ENCODE measurements around the gene EEF2KMT. TPM values are rescaled to one million over a fixed set of nuclear protein-coding genes. Genes with fewer than 3 reads are reported as not detected.
A peak's percentile ranks its signal among the peaks of the same experiment; 100 is the strongest.
"Not testable (repeated sequence)": the region's sequence is repeated elsewhere in the genome, so short reads cannot be mapped to it uniquely, and the experiment has no call there.

The EEF2KMT gene
- total RNA-seq, 1 donor from 2014 or later = 9.4 TPM

DNA sequence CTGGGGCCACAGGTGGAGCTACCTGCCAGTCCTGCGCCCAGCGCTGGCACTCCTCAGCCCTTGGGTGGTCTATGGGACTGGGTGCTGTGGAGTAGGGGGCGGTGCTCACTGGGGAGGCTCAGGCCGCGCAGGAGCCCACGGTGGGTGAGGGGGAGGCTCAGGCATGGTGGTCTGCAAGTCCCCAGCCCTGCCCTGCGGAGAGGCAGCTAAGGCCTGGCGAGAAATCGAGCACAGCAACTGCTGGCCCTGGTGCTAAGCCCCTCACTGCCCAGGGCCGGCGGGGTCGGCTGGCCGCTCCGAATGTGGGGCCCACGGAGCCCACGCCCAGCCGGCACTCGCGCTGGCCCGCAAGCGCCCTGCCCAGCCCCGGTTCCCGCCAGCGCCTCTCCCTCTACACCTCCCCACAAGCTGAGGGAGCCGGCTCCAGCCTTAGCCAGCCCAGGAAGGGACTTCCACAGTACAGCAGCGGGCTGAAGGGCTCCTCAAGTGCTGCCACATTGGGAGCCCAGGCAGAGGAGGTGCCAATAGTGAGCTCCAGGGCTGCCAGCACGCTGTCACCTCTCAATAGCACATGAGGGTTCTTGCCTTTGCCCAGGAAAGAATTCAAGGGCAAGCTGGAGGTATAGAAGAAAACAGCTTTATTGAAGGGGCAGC lies 11.0 kb upstream of the EEF2KMT start:
- TF ChIP-seq, protein P1, sequence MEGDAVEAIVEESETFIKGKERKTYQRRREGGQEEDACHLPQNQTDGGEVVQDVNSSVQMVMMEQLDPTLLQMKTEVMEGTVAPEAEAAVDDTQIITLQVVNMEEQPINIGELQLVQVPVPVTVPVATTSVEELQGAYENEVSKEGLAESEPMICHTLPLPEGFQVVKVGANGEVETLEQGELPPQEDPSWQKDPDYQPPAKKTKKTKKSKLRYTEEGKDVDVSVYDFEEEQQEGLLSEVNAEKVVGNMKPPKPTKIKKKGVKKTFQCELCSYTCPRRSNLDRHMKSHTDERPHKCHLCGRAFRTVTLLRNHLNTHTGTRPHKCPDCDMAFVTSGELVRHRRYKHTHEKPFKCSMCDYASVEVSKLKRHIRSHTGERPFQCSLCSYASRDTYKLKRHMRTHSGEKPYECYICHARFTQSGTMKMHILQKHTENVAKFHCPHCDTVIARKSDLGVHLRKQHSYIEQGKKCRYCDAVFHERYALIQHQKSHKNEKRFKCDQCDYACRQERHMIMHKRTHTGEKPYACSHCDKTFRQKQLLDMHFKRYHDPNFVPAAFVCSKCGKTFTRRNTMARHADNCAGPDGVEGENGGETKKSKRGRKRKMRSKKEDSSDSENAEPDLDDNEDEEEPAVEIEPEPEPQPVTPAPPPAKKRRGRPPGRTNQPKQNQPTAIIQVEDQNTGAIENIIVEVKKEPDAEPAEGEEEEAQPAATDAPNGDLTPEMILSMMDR (conservative IDR thresholded peaks at IDR 0.05; ENCODE audit: low read depth, low read length) = no peak
- no peak overlapping the region for H3K4me3 ChIP-seq (ENCODE audit: low read depth, low read length)
- no peak for DNase-seq (ENCODE audit: low read depth)

DNA sequence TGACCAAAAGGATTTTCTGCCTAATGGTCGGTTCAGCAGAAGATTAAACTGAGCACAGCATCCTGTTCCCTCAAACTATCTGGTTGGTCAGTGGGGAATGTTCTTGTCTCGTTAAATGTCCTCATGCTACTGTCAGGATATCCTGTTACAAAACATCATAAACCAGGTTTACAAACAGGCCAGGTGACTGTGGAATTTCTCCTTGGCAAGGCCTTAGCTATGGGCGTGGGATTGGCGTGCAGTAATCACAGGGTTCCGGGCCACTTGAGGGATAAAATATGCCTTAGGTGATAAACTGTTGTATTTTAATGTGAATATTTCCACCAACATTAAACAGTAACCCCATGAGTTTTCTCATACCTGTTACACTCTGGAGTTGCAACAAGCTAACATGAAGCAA lies 7.4 kb upstream of the EEF2KMT start:
- not testable (repeated sequence) for DNase-seq (ENCODE audit: low read depth); H3K4me3 ChIP-seq (ENCODE audit: low read depth, low read length)

DNA sequence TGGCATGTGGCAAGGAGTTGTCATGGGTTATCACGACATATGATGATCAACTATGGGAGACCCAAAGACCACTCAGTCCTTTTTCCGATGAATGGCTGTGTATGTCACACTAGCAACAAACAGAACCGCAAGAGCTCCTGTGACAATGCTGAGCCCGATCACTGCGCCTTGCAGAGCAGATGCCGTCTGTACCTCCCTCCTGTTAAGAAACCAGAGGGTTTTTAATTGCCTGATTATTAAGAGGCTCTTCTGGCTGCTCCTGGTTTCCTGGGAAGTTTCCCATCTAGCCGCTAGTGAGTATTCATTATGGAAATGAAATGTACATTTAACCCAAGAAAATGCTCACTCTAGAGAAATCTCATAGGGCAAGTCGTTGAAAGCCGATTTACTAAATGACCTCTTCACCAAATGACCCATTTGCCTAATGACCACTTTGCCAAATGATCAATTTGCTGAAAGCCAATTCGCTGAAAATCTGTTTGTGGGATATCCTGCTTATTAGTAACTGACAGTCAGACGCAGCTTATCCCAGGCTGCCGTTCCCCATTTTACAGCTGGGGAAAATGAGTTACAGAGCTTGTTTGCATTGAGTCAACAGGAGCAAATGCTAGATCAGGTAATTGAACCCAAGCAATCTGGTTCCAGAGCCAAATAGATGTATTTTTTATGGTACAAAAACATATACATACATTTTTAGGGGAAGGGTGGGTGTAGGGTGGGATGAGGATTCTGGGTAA lies 5.9 kb upstream of the EEF2KMT start:
- not testable (repeated sequence) for DNase-seq (ENCODE audit: low read depth); H3K4me3 ChIP-seq (ENCODE audit: low read depth, low read length)

DNA sequence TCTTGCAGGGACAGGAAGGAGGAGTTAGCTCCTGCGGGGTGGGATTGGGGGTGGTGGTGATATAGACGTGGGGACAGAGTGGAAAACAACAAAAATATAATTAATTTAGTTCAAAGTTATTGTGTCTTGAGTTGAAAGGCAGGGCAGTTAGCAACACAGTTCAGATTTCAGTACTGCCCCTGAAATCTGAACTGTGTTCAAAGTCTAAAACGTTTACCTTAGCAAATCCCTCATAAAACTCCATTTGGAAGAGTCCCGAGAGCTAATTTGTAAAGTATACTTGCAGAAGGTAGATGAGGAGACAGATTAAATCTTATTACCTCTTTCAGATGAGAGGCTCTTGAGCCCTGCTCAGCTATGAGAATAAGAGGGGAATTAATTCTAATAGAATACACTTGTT lies 1.6 kb upstream of the EEF2KMT start:
- not testable (repeated sequence) for DNase-seq (ENCODE audit: low read depth); H3K4me3 ChIP-seq (ENCODE audit: low read depth, low read length)

DNA sequence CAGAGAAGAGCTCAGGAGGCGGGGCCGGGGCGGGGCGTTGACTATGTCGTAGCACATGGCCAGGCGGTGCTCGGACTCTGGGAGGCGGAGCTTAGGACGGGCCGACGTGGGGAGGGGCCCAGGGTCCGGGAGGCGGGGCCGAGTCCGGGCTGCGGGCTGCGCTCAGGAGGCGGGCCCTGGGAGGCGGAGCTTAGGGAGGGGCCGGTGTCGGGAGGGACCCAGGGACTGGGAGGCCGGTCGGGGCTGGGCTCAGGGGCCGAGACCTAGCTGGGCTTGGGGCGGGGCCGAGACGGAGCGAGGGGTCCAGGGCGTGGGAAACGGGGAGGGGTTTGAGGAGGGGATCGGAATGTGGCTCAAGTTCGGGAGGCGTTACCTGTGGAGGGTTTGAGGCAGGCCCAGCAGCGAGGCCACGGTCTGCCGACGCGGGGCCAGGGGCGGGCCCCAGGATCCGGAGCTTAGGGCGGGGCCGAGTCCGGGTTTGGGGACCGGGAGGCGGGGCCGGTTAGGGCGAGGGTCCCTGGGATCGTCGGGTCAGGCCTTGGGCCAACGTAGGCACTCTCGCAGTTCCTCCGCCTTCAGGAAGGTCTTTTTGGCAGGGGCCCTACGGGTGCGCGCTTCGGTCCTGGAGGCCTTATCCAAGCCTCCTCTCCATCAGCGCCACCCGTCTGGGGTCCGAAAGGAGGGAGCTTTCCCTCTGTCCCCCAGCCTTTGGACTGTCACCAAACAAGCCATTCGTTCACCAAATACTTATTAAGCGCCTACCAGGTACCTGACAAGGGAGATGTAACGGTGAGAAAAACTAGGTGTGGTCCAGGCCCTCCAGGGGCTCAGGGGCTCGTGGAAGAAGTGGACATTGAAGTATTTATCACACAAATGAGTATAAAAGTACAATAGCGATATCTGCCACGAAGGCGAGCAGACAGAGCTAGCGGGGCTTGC lies 895 bp upstream of the EEF2KMT start:
- DNase-seq (ENCODE audit: low read depth) = not testable (repeated sequence)

DNA sequence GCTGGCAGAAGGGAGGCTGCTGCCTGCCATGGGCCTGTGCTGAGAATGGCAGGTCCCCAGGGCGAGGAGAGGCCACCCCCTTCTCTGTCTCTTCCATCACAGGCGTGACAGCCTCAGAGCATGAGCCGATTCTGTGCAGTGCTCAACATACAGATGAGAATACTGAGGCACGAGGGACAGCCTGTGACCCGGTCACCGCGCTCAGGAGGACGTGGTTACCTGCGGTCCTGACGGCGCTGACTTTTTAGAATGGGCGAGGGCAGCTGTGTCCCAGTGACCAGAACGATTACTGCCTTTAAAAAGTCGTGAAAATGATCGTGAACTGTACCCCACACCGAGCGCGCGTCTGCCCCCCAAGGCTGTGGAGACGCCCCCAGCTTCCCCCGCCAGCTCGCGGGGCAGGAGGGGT lies 530 bp downstream of the EEF2KMT start:
- peak overlapping the region; percentile 72 for H3K4me3 ChIP-seq (ENCODE audit: low read depth, low read length)
- not testable (repeated sequence) for DNase-seq (ENCODE audit: low read depth)

More for the DNA sequence above, 895 bp upstream of the EEF2KMT start:
- H3K4me3 ChIP-seq (ENCODE audit: low read depth, low read length) = peak overlapping the region; percentile 72

DNA sequence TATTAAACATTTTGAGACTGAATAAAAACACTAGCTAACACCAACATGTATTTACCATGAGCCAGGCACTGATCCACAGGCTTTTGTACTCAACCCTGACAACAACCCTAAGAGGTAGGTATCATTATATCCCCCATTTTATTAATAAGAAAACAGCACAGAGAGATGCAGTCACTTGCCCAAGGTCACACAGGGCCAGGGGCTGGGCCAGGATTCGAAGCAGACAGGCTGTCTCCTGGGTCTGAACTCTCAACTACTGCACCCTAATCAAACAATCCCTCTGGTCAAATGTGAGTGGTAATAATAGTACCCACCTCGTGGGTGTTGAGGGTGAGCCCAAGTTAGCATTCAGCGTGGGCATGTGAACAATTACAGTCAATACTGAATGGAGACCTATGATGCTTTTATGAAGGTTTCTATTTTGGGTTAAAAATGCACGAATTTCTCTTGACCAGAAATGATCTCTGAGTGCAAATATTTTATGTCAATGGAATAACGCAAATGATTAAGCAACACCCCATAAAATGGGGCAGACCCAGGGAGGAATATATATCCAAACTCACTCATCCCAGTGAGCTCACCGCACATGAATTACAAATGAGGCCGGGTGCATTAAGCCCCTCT lies 1.0 kb downstream of the EEF2KMT start:
- not testable (repeated sequence) for DNase-seq (ENCODE audit: low read depth)
- H3K4me3 ChIP-seq (ENCODE audit: low read depth, low read length) = peak overlapping the region; percentile 72

DNA sequence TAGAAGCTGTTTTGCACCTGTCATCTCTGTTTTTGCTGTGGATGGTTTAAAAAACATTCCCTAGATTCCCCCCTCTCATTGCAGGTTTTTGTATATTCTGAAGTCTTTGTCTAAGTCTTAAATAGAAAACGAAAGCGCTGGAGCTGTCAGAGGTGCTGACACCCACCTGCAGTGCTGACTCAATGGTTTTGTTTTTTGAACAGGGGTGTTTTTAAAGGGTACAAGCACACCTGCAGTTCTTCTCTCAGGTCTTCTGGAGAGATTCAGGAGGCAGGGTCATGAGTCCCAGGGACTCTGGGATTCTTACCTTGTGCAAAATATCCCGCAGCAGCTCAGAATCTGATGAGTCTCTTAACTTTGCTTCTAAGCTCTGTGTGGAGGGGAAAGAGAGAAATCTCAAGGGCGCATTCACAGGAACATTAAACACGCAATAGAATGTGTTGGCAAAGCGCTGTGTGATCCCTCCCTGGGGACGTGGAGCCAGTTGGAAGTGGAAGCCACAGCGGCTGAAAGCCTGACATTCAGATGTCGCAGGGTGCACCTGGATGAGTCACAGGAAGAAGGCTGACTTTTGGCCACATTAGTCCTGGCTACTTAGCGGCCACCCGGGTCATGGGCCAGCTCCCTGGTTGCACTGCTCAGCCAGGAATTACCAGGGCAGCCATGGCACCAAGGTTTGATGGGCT lies 2.3 kb downstream of the EEF2KMT start:
- not testable (repeated sequence) for DNase-seq (ENCODE audit: low read depth); H3K4me3 ChIP-seq (ENCODE audit: low read depth, low read length)

DNA sequence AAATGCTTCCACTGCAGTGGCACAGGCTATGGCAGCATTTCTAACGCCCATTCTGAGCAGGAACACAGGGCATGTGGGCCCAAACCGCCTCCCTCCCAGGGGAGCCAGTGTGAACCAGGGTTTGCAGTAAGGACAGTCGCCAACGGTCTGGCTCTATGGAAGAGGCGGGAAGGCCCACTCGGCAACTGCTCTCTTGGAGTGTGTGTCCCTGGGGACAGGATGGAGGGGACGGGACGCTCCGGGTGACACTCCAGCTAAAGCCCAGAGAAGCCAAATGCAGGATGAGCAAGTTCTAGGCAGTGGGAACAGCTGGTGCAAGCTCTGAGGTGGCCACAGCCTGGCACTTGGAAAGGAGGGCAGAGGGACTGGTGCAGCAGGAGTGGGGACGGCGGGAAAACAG lies 3.8 kb downstream of the EEF2KMT start:
- DNase-seq (ENCODE audit: low read depth) = not testable (repeated sequence)

DNA sequence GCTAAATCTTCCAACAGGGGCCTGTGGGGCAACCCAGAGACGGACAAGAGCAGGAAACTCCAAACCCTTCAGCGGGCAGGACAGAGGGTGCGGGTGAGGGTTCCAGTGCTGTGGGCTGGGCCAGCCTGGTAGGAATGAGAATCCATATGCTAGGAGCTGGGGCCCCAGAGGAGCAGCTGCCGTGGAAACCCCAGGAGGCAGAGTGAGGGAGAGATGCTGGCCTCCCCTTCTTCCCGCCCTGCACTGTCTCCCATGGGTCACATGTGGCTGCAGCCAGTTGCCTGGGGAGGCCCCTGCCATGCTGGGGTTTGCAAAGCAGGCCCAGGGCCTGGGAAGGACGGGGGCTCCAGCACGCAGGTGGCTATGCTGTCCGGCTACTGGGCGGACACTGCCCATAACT lies 4.5 kb downstream of the EEF2KMT start:
- not testable (repeated sequence) for DNase-seq (ENCODE audit: low read depth); H3K4me3 ChIP-seq (ENCODE audit: low read depth, low read length)

More for the DNA sequence above, 3.8 kb downstream of the EEF2KMT start:
- H3K4me3 ChIP-seq (ENCODE audit: low read depth, low read length) = not testable (repeated sequence)

DNA sequence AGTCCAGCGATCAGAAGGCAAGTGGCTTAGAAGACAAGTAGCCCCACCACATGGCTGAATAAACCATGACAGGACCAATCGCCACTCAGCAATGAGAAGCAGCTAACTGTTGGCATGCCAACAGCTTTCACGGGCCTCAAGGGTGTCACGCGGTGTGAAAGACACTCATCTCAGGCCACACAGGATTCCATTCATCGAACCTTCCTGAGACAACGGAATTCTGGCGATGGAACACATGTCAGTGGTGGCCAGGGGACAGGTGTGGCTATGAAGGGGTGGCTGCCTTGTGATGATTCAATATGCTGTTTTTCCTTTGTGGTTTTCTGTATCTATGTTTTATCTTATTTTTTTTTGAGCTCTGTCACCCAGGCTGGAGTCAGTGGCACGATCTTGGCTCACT lies 7.0 kb downstream of the EEF2KMT start:
- not testable (repeated sequence) for H3K4me3 ChIP-seq (ENCODE audit: low read depth, low read length); DNase-seq (ENCODE audit: low read depth)

DNA sequence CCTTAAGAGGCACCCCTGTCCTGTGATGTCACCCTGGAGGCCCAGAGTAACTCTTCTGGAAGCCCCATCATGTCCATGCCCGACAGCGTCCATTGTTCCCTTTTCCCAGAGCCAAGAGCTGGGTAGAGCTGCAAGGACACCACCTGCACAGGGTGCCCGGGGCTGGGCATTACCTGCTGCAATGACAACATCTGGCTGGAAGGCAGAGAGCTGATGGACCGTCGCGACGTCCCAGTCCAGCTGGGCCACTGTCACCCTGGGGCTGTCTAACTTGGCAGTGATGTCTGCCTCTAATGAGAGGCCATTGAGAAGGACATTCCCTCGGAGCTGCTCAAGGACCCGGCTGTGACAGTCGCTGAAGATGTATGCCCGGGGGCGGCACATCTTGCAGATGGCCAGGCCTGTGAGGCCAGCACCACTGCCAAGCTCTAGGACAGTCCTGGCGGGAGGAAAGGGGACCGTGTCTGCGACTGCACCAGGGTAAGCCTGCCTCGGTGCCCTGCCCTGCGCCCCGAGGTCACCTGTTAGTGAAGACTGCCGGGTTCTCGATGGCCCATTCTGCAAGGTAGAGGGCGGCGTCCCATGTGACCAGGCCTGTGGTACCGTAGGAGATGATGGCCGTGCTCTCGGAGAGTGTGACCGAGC lies 7.6 kb downstream of the EEF2KMT start:
- DNase-seq (ENCODE audit: low read depth); H3K4me3 ChIP-seq (ENCODE audit: low read depth, low read length): not testable (repeated sequence)

DNA sequence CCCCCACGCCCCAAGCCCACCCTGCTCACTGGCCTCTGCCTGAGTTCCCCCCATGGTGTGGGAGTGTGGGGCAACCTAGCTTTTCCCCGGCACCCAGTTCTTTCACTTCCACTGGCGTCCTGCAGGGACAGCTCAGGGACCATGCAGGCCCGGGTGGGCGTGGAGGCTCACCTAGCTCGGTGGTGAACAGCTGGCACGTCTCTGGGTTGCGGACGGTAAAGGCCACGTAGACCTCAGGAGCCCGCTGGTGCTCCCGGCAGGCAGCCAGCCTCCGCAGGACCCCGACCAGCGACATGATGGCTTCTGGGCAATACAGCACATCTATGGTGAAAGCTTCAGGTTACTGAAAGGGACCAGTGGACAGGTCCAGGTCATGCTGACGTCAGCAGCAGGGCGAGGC lies 8.7 kb downstream of the EEF2KMT start:
- DNase-seq (ENCODE audit: low read depth); H3K4me3 ChIP-seq (ENCODE audit: low read depth, low read length): not testable (repeated sequence)

DNA sequence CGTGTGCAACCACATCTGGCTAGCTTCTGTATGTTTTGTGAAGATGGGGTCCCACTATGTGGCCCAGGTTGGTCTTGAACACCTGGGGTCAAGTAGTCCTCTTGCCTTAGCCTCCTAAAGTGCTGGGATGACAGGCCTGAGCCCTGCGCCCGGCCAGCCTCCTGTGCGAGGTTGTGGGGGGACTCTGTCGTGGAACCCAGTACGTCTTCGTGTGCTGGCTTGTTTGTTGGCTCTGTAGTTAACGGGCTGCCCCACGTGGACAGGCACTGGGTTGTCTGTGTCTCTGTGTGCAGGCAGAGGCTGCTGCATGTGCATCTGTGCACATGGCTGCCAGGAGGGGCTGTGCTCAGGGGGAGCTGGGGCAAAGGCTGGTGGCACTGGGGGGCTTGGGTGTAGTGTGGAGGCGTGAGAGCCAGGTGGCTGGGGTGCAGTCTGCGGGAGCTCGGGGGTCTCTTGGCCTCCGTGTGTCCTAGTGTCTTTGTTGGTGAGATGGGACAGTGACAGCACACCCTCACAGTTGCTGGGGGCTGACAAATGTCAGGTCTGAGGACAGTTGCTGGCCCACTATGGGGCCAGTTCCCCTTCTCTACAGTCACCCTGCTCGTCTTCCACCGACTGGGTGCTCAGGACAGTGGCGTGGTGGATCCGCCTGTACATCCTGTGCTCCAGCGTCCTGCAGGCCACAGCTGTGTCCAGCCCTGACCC lies 9.4 kb downstream of the EEF2KMT start:
- not testable (repeated sequence) for DNase-seq (ENCODE audit: low read depth); H3K4me3 ChIP-seq (ENCODE audit: low read depth, low read length)

DNA sequence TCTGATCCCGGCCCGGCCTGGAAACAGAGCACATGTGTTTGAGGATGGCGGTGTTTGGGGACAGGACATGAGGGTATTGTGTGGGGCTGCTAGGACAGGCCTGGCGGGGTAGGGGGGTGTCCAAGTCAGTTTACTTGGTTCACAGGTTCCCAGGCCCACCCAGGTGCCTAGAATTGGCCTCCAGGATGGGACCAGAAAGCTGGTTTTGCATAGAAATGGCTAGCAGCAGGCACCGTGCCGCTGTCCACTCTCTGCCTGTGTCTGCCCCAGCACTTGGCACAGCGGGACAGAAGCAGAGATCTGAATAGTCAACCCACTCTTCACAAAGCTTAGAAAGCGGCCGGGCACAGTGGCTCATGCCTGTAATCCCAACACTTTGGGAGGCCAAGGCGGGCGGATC lies 11.9 kb downstream of the EEF2KMT start:
- DNase-seq (ENCODE audit: low read depth); H3K4me3 ChIP-seq (ENCODE audit: low read depth, low read length): not testable (repeated sequence)

All from epithelial cell of proximal tubule (primary cell).